WTC11 (cell line): Measurements from ENCODE around the gene GSTM1. TPM values are rescaled to one million over a fixed set of nuclear protein-coding genes. Genes with fewer than 3 reads are reported as not detected.

Experiments
- ATAC-seq: fragments of 200-7000 bp; cut with Tn5 transposase; 2 replicates; pipeline ENCODE4 v1.10.0; 2021; ENCODE audit warnings: mild to moderate bottlenecking, moderate library complexity
- CTCF ChIA-PET: fragments of 300-600 bp; sonication (Branson Sonifier 250); formaldehyde crosslinking; loops from one replicate; lab custom pipeline; 2021; ENCODE audit warnings: antibody characterized with exemption; lab: Charles Lee
- POLR2A ChIA-PET: fragments of 350-600 bp; sonication (Branson Sonifier 250); formaldehyde crosslinking; loops from one replicate; lab custom pipeline; 2021; ENCODE audit warnings: antibody characterized with exemption; lab: Charles Lee
- DNase-seq: peaks from one replicate; pipeline ENCODE4 v3.0.0; 2021; ENCODE audit warnings: low spot score
- H3K27ac Mint-ChIP-seq: 2 replicates; pipeline ENCODE4 v1.8.0; 2021; ENCODE audit warnings: mixed read lengths
- H3K27me3 Mint-ChIP-seq: 2 replicates; pipeline ENCODE4 v1.8.0; 2021; ENCODE audit warnings: low read depth, mild to moderate bottlenecking, moderate library complexity, mixed read lengths
- H3K36me3 Mint-ChIP-seq: 2 replicates; pipeline ENCODE4 v1.8.0; 2021; ENCODE audit warnings: mixed read lengths
- H3K4me1 Mint-ChIP-seq: 2 replicates; pipeline ENCODE4 v1.8.0; 2022; ENCODE audit warnings: mixed read lengths
- H3K4me3 Mint-ChIP-seq: 2 replicates; pipeline ENCODE4 v1.8.0; 2021; ENCODE audit warnings: mild to moderate bottlenecking, moderate library complexity, mixed read lengths
- H3K9me3 Mint-ChIP-seq: 2 replicates; pipeline ENCODE4 v1.8.0; 2021; ENCODE audit warnings: mixed read lengths
- GRHL2 ChIP-seq: fragments of 250-450 bp; sonication (Bioruptor Pico); IDR thresholded peaks from 2 replicates; pipeline ENCODE4 v1.8.0; 2022; ENCODE audit warnings: mild to moderate bottlenecking, moderate library complexity; ENCODE audit not compliant: insufficient replicate concordance, severe bottlenecking
- NFYB ChIP-seq: sonication (generic); formaldehyde crosslinking; conservative IDR thresholded peaks from 2 replicates; pipeline ENCODE4 v1.8.0; 2022; ENCODE audit warnings: low read depth, missing genetic modification reagents
- RORB ChIP-seq: fragments of 250-450 bp; sonication (Bioruptor Pico); IDR thresholded peaks from 2 replicates; pipeline ENCODE4 v1.9.0; 2021; ENCODE audit warnings: mild to moderate bottlenecking
- TP53 ChIP-seq: sonication (generic); formaldehyde crosslinking; IDR thresholded peaks from 2 replicates; pipeline ENCODE4 v1.8.1; 2023; ENCODE audit warnings: mild to moderate bottlenecking, missing genetic modification reagents
- ZNF121 ChIP-seq: sonication (generic); formaldehyde crosslinking; IDR thresholded peaks from 2 replicates; pipeline ENCODE4 v1.8.0; 2023; ENCODE audit warnings: missing genetic modification reagents
- ZNF671 ChIP-seq: fragments of 250-450 bp; sonication (Bioruptor Pico); IDR thresholded peaks from 2 replicates; pipeline ENCODE4 v1.8.0; 2021; ENCODE audit warnings: mild to moderate bottlenecking
- total RNA-seq: library from RNA; stranded (reverse); gene quantifications from 3 replicates; pipeline ENCODE4 v1.2.3, GENCODE V29; 2021
- TF ChIP-seq, protein P1 (sequence below): sonication (generic); formaldehyde crosslinking; IDR thresholded peaks from 2 replicates; pipeline ENCODE4 v1.8.1; 2023; ENCODE audit warnings: mild to moderate bottlenecking, missing genetic modification reagents, moderate library complexity
- TF ChIP-seq, protein P2 (sequence below): fragments of 250-450 bp; sonication (Bioruptor Pico); IDR thresholded peaks from 2 replicates; pipeline ENCODE4 v1.9.0; 2021; ENCODE audit warnings: mild to moderate bottlenecking, borderline replicate concordance
- TF ChIP-seq, protein P3 (sequence below): sonication (generic); formaldehyde crosslinking; IDR thresholded peaks from 2 replicates; pipeline ENCODE4 v1.8.0; 2023; ENCODE audit warnings: mild to moderate bottlenecking, missing genetic modification reagents
- TF ChIP-seq, protein P4 (sequence below): fragments of 200-600 bp; IDR thresholded peaks from 2 replicates; pipeline ENCODE4 v1.8.0; 2022; ENCODE audit warnings: antibody characterized with exemption
- TF ChIP-seq, protein P5 (sequence below): sonication (generic); formaldehyde crosslinking; IDR thresholded peaks from 2 replicates; pipeline ENCODE4 v1.8.1; 2023; ENCODE audit warnings: mild to moderate bottlenecking, missing genetic modification reagents
- TF ChIP-seq, protein P6 (sequence below): sonication (generic); formaldehyde crosslinking; IDR thresholded peaks from 2 replicates; pipeline ENCODE4 v1.8.1; 2023; ENCODE audit warnings: mild to moderate bottlenecking, moderate library complexity, missing genetic modification reagents
- TF ChIP-seq, protein P7 (sequence below): sonication (generic); formaldehyde crosslinking; IDR thresholded peaks from 2 replicates; pipeline ENCODE4 v1.8.0; 2022; ENCODE audit warnings: mild to moderate bottlenecking, missing genetic modification reagents

The GSTM1 gene
- total RNA-seq, 1 experiment from 2014 or later = not detected

DNA sequence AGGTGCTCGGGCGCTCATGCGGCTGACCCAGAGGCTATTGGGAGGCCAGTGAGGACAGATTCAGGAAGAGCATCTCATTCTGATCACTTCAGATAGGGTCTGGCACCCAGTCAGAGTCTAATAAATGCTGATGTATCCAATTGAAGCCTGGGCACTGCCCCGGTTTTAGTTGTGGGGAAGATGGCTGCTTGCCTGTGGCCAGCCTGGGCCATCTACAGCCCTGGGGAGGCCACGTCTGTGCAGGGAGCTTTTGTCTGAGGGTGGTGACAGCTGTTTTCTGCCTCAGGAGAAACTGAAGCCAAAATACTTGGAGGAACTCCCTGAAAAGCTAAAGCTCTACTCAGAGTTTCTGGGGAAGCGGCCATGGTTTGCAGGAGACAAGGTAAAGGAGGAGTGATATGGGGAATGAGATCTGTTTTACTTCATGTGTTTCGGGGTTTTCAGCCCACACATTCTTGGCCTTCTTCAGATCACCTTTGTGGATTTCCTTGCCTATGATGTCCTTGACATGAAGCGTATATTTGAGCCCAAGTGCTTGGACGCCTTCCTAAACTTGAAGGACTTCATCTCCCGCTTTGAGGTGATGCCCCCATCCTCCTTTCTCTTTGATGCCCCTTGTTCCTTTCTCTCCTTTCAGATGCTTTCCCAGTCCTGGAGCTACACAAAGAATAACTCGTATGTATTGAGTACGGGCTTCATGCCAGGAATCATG lies 27.2 kb downstream of the GSTM1 start:
- DNase-seq (no peak), ATAC-seq (no peak)
- no peak overlapping the region for H3K4me3 Mint-ChIP-seq
- H3K9me3 Mint-ChIP-seq = no peaks in the 10 kb centered on the region
- CTCF ChIA-PET = no interaction called here
- no peak overlapping the region for H3K27ac Mint-ChIP-seq
- H3K27me3 Mint-ChIP-seq = no peaks in the 10 kb centered on the region; the same call in 1 of the 2 replicates
- POLR2A ChIA-PET = no interaction called here
- H3K4me1 Mint-ChIP-seq = no peaks in the 10 kb centered on the region
- TF ChIP-seq TP53 (CRISPR knock-in tag) (no peak), ZNF121 (no peak), RORB (CRISPR knock-in tag) (no peak), GRHL2 (no peak), ZNF671 (CRISPR knock-in tag) (no peak), NFYB (CRISPR knock-in tag) (no peak)
- TF ChIP-seq, protein P1, sequence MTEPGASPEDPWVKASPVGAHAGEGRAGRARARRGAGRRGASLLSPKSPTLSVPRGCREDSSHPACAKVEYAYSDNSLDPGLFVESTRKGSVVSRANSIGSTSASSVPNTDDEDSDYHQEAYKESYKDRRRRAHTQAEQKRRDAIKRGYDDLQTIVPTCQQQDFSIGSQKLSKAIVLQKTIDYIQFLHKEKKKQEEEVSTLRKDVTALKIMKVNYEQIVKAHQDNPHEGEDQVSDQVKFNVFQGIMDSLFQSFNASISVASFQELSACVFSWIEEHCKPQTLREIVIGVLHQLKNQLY (CRISPR knock-in tag) = no peak
- TF ChIP-seq, protein P2, sequence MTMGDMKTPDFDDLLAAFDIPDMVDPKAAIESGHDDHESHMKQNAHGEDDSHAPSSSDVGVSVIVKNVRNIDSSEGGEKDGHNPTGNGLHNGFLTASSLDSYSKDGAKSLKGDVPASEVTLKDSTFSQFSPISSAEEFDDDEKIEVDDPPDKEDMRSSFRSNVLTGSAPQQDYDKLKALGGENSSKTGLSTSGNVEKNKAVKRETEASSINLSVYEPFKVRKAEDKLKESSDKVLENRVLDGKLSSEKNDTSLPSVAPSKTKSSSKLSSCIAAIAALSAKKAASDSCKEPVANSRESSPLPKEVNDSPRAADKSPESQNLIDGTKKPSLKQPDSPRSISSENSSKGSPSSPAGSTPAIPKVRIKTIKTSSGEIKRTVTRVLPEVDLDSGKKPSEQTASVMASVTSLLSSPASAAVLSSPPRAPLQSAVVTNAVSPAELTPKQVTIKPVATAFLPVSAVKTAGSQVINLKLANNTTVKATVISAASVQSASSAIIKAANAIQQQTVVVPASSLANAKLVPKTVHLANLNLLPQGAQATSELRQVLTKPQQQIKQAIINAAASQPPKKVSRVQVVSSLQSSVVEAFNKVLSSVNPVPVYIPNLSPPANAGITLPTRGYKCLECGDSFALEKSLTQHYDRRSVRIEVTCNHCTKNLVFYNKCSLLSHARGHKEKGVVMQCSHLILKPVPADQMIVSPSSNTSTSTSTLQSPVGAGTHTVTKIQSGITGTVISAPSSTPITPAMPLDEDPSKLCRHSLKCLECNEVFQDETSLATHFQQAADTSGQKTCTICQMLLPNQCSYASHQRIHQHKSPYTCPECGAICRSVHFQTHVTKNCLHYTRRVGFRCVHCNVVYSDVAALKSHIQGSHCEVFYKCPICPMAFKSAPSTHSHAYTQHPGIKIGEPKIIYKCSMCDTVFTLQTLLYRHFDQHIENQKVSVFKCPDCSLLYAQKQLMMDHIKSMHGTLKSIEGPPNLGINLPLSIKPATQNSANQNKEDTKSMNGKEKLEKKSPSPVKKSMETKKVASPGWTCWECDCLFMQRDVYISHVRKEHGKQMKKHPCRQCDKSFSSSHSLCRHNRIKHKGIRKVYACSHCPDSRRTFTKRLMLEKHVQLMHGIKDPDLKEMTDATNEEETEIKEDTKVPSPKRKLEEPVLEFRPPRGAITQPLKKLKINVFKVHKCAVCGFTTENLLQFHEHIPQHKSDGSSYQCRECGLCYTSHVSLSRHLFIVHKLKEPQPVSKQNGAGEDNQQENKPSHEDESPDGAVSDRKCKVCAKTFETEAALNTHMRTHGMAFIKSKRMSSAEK (CRISPR knock-in tag) = no peak
- TF ChIP-seq, protein P3, sequence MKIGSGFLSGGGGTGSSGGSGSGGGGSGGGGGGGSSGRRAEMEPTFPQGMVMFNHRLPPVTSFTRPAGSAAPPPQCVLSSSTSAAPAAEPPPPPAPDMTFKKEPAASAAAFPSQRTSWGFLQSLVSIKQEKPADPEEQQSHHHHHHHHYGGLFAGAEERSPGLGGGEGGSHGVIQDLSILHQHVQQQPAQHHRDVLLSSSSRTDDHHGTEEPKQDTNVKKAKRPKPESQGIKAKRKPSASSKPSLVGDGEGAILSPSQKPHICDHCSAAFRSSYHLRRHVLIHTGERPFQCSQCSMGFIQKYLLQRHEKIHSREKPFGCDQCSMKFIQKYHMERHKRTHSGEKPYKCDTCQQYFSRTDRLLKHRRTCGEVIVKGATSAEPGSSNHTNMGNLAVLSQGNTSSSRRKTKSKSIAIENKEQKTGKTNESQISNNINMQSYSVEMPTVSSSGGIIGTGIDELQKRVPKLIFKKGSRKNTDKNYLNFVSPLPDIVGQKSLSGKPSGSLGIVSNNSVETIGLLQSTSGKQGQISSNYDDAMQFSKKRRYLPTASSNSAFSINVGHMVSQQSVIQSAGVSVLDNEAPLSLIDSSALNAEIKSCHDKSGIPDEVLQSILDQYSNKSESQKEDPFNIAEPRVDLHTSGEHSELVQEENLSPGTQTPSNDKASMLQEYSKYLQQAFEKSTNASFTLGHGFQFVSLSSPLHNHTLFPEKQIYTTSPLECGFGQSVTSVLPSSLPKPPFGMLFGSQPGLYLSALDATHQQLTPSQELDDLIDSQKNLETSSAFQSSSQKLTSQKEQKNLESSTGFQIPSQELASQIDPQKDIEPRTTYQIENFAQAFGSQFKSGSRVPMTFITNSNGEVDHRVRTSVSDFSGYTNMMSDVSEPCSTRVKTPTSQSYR = no peak
- TF ChIP-seq, protein P4, sequence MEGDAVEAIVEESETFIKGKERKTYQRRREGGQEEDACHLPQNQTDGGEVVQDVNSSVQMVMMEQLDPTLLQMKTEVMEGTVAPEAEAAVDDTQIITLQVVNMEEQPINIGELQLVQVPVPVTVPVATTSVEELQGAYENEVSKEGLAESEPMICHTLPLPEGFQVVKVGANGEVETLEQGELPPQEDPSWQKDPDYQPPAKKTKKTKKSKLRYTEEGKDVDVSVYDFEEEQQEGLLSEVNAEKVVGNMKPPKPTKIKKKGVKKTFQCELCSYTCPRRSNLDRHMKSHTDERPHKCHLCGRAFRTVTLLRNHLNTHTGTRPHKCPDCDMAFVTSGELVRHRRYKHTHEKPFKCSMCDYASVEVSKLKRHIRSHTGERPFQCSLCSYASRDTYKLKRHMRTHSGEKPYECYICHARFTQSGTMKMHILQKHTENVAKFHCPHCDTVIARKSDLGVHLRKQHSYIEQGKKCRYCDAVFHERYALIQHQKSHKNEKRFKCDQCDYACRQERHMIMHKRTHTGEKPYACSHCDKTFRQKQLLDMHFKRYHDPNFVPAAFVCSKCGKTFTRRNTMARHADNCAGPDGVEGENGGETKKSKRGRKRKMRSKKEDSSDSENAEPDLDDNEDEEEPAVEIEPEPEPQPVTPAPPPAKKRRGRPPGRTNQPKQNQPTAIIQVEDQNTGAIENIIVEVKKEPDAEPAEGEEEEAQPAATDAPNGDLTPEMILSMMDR = no peak
- TF ChIP-seq, protein P5, sequence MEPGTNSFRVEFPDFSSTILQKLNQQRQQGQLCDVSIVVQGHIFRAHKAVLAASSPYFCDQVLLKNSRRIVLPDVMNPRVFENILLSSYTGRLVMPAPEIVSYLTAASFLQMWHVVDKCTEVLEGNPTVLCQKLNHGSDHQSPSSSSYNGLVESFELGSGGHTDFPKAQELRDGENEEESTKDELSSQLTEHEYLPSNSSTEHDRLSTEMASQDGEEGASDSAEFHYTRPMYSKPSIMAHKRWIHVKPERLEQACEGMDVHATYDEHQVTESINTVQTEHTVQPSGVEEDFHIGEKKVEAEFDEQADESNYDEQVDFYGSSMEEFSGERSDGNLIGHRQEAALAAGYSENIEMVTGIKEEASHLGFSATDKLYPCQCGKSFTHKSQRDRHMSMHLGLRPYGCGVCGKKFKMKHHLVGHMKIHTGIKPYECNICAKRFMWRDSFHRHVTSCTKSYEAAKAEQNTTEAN (CRISPR knock-in tag) = no peak
- TF ChIP-seq, protein P6, sequence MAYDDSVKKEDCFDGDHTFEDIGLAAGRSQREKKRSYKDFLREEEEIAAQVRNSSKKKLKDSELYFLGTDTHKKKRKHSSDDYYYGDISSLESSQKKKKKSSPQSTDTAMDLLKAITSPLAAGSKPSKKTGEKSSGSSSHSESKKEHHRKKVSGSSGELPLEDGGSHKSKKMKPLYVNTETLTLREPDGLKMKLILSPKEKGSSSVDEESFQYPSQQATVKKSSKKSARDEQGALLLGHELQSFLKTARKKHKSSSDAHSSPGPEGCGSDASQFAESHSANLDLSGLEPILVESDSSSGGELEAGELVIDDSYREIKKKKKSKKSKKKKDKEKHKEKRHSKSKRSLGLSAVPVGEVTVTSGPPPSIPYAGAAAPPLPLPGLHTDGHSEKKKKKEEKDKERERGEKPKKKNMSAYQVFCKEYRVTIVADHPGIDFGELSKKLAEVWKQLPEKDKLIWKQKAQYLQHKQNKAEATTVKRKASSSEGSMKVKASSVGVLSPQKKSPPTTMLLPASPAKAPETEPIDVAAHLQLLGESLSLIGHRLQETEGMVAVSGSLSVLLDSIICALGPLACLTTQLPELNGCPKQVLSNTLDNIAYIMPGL = no peak
- TF ChIP-seq, protein P7, sequence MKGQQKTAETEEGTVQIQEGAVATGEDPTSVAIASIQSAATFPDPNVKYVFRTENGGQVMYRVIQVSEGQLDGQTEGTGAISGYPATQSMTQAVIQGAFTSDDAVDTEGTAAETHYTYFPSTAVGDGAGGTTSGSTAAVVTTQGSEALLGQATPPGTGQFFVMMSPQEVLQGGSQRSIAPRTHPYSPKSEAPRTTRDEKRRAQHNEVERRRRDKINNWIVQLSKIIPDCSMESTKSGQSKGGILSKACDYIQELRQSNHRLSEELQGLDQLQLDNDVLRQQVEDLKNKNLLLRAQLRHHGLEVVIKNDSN = no peak
- H3K36me3 Mint-ChIP-seq = no peaks in the 10 kb centered on the region
